OCI-LY1 (cell line): ENCODE results near the gene PRKCE.

Experiments
- CTCF ChIP-seq: fragments of 200-600 bp; sonication (generic), shearing (Covaris generic); IDR thresholded peaks from 2 replicates; pipeline ENCODE4 v1.5.1; 2017; ENCODE audit warnings: mild to moderate bottlenecking, antibody characterized with exemption, low read length, moderate library complexity, mixed read lengths
- EZH2 ChIP-seq: fragments of 200-600 bp; sonication (generic), shearing (Covaris generic); IDR thresholded peaks from 2 replicates; pipeline ENCODE4 v1.8.0; 2017; ENCODE audit warnings: borderline replicate concordance, mixed run types, mild to moderate bottlenecking, antibody characterized with exemption, low read length, moderate library complexity, mixed read lengths

GRCh38 chr2:45993476-45993991 is 342.1 kb downstream of the PRKCE start:
- TF ChIP-seq CTCF, result peak; percentile 79
- no peak for TF ChIP-seq EZH2
